ENCODE results near the gene TMEM245.
A peak's percentile ranks its signal among the peaks of the same experiment; 100 is the strongest.

The TMEM245 gene

DNA sequence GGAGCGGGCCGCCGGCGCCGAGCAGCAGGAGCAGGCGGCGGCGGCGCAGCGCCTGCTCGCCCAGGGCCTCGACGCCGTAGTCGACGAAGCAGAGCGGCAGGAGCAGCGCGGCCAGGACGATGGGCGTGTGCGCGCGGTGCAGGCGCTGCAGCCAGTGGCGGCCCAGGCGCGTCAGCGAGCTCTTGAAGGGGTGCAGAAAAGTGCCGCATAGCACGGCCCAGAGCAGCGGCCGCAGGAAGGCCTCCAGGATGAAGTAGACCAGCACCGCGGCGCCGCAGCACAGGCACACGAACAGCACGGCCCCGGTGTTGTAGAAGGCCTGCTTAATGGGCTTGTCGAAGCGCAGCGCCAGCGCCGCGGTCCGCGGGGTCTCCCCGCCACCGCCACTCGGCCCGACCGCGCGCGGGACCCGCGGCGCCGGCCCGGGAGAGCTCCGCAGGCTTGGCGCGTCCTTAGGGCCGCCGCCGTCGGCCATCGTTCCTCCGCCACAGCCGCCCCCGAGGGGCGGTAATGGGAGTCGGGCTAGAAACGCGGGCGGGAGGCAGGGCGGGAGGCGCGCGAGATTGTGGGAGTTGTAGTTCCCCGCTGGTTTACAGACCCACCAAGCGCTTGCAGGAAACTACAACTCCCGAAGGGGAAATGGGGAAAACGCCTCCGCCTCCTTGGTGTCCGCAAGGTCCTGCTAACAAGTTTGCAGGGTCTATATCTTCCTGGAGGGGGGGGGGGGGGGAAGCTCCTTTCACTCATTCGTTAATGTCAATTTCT is at the start of gene TMEM245:
TSS of gene TMEM245 (minus strand) at position 509 of the 765 bp plus-strand sequence. CDS start at position 475, 34 bp downstream.
- DNase-seq, result peak; percentile 99

DNA sequence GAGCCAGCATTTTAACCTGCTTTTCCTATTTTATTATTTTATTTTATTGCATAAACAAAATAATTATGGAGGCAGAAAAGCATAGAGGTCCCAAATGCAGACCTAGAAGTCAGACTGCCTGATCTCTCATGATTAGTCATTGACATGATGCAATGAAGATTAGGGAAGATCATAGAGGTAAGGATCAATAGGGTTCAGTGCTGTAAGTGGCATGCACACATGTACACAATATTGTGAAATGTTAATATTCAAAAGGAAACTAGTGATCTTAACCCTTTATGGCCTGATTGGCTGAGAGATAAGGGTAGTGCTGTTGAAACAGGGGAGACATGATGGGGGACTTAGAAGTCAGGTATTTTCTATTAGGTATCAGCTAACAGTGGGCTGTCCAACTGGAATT is 48.4 kb upstream of the TMEM245 start:
- no peak for DNase-seq

DNA sequence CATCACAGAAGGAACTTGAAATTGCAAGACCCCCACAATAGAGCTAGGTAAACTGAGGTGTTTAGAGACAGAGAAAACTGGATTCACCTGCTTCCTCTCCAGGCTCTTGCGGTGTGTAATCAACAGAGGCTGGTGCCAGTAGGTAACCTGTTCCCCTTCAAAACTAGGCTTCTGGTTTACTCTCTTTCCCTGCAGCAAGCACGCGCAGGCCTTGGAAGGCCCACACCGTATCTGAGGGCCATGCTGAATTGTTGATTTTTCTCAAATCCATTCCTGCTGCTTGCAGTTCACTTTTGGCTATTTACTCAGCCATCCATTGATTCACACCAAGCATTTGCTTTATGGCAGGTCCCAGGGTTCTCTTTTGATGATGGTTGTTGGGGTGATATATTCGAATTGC is 48.0 kb upstream of the TMEM245 start:
- DNase-seq, result no peak

DNA sequence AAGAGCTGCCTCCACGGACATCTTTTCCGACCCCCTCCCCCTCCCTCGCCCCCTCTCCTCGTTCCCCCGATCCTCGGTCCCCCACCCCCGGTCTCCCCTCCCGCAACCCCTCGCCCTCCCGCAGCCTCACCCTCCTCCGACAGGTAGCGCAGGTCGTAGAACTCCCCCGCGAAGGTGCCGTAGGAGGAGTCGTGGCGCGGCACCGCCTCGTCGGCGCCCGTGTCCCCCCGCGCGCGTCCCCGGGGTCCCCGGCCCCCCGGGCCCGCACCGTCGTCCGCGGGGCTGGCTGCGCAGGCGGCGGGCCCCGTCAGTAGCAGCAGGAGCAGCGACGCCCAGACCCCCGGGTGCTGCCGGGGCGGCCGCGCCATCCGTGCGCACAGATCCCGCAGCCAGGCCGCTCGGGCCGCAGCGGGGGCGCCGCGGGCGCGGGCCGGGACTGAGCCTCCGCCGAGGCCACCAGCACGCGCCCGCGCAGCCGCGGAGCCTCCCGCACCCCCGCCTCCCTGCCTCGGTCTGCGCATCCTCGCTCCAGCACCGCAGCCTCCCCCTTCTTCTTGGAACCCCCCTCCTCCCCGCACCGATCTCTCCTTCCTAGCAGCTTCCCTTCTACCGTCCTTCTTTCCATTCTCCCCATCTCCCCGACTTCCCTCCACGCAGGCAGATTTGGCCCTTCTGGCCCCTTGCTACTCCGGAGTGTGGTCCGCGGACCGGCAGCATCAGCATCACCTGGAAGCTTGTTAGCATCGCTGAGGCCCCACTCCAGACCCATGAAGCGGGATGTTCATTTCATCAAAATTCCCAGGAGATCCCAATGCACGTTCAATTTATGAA is 47.2 kb upstream of the TMEM245 start, which contains the start of gene FRRS1L:
TSS of gene FRRS1L (minus strand) at position 479 of the 831 bp plus-strand sequence. CDS start at position 368, 111 bp downstream.
- no peak for DNase-seq

DNA sequence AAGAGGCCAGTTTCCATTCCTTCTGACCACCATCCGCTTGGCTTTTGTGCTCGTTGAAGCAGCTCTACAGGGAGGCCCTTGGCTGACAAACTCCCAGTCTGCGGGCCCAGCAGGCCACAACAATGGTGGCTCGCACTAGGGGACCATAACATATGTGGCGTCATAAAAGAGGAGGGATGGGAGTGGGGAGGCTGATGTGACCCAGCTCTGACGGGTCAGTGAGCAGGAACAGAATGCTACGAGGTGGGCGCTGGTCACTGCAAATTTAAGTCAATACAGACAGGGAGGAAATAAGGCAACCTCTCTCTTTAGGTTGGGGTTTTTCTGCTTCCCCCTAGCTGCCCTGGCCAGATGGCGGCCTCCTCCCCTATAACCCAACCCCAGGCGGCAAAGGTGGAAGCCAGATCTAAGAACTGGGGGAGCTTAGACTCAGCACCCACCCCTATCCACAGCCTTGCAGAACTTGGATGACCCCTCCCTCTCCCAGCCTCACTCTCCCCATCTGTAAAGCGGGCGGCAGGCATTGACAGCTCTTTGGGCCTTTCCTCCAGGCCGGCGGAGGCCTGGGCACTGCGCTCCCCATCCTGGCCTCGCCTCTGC is 46.5 kb upstream of the TMEM245 start:
- DNase-seq, result no peak

DNA sequence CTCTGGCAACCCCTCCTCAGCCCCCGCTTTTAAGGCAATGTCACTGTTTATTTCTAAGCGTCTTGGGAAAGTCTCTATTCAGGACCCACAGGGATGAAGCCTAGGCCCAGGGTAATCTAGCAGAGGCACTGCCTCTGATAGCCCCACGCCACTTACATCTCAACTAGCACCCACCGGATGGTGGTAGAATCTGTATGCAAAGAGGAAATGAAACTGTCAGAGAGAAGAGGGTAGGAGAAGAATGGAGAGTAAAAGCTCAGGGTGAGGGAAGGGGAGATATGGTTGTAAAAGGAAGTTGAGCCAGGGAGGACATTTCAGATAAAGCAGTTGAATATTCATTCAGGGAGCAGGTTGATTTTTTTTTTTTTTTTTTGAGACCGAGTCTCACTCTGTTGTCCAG is 44.3 kb upstream of the TMEM245 start:
- DNase-seq, result no peak

DNA sequence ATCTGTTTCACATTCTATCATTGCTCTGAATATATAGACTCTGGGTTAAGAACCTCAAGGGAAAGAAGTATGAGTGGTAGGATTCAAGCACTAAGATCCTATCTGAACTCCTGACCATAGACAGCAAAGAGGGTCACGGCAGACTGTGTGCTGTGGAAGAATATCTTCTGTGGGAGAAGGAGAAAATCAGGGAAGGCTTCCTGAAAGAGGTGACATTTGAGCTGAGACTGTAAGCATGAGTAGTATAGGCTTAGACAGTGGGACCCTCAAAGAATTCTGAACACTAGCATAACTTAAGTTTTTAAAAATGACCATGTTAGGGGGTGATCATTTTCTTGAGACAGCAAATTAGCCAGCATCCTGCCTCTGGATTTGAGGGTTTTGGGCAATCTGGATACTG is 43.4 kb upstream of the TMEM245 start:
- no peak for DNase-seq

DNA sequence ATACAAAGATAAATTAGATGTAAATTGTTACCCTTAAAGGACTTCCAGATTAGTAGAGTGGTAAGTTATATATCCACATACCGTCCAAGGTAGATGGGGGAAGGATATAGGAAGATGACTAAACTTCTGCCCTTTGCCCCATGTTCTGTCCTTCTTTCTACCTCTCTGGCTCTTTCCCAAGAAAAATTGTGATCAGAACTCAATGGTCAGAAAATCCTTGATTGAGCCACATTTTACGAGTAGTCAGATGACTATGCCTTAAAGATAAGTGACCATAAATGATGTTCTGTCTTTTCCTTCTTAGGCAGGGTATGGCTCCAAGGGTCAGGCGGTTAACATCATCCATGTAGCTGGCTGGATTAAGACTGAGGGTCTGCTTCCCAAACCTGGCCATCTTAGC is 42.9 kb upstream of the TMEM245 start:
- DNase-seq, result no peak

DNA sequence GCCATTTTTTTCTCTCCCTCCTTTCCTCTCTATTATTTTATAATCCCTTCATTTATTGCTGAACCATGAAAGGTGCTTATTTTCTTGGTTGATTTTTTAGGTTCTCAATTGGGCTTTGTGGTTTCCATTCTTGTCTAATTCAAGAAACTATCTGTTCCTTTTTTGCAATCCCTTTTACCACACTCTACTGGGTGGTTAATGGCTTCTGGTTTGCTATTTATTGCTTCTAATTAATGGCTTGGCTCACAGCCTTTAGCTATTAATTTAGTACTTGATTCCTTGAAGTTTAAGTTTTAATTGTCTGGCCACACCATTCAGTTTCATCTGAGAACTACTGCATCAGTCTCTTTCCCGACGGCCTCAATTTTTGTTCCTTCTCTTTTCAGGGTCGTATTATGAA is 41.7 kb upstream of the TMEM245 start:
- DNase-seq, result no peak

DNA sequence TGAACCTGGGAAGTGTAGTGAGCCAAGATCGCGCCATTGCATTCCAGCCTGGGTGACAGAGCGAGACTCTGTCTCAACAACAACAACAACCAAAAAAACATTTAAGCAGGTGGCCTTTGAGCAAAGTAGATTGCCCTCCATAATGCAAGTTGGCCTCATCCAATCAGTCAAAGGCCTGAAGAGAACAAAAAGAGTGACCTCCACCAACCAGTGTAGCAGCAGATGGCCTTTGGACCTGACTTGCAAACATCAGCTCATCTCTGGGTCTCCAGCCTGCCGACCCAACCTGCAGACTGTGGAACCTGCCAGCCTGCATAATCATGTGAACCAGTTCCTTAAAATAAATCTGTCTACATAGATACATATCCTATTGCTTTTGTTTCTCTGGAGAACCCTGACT is 39.8 kb upstream of the TMEM245 start:
- no peak for DNase-seq

DNA sequence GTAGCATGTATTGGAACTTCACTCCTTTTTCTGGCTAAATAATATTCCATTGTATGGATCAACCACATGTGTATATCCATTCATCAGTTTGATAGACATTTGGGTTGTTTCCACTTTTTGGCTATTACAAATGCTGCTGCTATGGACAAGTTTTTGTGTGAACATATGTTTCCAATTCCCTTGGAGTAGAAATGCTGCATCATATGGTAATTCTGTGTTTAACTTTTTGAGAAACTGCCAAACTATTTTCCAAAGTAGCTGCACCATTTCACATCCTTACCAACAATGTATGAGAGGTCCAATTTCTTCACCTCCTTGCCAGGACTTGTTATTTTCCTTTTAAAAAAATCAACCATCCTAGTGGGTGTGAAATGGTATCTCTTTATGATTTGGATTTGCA is 38.9 kb upstream of the TMEM245 start:
- DNase-seq, result no peak

DNA sequence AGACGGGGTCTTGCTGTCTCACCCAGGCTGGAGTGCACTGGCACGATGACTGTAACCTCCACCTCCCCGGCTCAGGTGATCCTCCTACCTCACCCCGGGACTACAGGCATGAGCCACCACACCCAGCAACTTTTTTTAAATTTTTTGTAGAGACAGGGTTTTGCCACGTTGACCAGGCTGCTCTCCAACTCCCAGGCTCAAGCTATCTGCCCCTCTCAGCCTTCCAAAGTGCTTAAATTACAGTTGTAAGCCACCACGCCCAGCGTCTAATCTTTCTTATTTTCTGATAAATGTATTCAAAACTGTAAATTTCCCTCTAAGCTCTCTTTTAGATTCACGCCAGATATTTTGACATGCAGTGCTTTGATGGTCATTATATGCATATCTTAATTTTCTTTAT is 37.0 kb upstream of the TMEM245 start:
- no peak for DNase-seq

DNA sequence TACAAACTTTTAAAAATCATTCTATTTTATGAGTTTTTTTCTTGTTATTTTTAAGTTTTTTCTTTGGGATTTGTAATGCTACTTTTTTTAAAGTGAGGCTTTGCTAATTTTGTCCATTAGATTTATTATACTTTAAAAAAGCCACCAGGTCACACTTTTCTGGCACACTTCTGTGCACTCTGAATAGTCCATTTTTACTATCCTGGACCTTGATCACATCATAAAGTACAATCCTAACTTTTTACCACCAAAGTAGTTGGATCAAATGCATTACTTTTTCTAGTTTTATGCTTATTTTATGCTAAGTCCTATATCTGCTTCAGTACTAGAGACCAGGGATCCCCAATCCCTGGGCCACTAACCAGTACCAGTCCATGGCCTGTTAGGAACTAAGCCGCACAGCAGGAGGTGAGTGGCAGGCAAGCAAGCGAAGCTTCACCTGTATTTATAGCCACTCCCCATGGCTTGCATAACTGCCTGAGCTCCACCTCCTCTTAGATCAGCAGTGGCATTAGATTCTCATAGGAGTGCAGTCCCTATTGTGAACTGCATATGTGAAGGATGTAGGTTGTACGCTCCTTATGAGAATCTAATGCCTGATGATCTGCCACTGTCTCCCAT is 31.3 kb upstream of the TMEM245 start:
- no peak for DNase-seq

DNA sequence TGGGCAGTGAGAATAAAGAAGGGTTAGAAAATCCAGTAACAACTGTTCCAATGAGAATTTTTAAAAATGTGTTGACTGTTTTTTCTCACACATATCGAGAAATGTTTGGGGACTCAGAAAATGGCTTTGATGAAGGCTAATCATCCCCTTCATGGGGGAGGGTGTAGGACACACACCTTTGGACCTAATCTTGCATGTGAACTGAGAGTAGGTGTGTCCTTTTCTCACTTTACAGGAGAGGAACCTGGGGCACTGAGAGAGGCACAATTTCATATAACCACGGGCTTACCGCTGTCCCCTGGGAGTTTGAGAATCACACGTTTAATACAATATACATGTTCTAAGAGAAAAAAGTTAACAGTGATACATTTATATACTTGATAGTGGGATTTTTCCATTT is 30.0 kb upstream of the TMEM245 start:
- DNase-seq, result no peak

DNA sequence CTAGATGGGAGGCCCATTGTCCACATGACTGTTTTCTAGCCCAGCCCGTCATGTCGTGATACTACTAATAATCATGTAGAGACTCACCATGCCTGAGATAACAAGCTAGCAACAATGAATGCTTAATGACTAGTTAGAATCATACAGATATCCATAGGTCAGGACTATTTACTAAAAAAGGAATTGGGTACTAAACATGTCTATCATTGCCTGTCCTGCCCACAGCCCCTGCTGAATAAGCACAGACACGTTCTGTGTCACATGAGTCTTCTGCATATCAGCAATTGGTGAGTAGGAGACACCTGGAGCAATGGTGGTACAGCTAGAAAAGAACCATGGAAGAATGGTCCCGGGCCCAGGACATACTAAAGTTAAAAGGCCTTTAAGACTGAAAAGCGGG is 29.3 kb upstream of the TMEM245 start:
- DNase-seq, result no peak

DNA sequence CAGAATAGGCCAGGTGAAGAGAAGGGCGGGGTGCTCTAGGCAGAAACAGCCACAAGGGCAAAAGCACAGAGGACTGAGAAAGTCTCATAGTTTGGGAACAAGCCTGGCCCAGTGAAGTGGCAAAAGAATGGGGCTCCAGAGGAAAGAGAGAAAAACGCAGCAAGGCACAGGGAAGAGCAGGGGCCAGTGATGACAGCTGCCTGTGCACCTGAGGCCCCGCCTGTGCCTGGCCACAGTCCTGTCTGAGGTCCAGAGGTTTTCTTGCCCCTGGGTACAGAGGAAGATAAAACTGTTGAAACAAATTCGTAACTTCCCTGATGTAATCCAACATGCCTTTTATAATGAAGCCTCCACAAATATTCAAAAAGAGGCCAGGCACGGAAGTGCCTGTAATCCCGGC is 25.3 kb upstream of the TMEM245 start:
- no peak for DNase-seq

DNA sequence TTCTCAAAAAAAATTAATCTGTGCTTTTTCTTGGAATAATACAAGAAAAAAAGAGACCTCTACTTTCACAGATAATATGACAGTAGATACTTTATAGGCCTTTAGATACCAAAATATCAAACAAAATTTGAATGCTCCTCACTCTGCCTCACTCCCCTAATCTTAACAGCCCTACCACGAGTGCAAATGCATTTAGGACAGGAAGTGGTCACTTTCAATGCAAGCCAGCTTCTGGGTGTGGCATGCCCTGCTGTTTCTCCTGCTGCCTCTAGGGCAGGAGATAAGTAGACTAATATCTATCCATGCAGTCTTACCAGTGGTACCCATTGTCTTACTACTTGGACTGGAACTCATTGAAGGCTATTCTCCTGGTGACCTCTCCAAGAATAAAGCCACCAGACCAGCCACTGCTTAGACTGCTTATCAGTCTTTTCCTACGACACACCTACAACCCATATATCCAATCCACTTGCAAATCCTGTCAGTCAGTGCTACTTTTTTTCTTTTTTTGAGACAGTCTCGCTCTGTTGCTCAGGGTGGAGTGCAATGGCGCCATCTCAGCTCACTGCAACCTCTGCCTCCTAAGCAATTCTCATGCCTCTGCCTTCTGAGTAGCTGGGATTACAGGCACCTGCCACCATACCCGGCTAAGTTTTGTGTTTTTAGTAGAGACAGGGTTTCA is 24.3 kb upstream of the TMEM245 start:
- no peak for DNase-seq

DNA sequence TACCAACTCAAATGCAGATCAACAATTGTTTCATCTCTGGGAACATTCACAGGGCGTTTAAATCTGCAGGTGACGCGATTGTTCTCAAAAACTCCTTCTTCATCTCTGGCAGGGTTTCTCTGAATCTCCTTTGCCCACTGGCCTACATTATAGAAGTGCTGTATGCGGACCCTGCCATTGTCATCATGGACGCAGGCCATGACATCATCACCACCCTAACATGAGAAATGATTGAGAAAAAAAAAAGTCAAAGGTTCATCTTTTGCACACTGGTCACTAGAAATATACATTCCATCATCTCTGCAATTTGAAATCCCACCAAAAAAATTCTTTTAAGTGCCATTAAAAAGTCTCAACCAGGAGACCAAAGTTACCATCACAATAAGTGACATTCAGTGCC is 21.6 kb upstream of the TMEM245 start:
- DNase-seq, result no peak

DNA sequence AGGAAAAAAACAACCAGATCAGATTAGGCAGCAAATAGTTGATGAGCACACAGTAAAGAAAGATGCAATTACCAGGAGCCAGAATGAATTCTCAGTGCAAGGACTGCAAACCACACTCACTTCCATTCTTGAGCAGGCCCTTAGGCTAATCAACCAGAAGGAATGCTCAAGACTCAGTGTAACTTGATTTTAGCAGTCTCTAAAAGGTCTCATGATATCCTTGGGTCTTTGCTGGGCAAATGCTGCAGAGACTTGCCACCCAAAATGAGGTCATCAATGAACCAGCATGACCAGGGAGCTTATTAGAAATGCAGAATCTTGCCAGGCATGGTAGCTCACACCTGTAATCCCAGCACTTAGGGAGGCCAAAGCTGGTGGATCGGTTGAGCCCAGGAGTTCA is 20.1 kb upstream of the TMEM245 start:
- DNase-seq, result no peak

DNA sequence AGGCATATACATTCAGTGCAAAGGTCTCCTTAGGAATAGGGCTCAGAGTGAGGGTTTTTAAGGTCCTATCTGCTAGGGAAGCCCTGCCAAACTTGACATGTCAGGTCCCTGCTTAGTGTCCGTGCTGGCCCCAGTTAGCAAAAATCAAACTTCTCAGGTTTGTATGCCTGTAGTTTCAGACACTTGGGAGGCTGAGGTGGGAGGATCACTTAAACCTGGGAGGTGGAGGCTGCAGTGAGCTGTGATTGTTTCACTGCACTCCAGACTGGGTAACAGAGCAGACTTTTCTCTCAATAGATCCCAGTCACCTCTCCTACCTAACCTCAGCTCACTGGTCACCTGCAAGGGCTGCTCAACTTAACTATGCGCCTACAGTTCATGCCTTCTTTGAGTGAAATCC is 18.7 kb upstream of the TMEM245 start:
- DNase-seq, result no peak

DNA sequence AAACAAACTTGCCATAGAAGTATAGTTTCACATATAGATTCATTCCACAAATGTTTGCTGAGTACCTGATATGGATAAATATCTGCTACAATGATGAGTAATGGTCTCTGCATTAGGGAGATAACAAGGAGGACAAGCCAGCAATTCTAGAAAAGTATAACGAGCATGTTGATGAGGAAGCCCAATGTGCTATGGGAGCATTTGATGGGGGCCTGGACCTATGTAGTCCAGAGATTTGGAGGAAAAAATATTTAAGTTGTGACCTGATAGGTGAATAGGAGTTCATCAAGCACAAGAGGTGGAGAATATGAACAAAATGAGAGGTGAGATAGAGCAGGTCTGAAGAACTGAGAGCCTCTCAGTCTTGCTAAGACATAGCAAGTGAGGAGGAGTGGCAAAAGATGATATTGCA is 14.4 kb upstream of the TMEM245 start:
- no peak for DNase-seq

DNA sequence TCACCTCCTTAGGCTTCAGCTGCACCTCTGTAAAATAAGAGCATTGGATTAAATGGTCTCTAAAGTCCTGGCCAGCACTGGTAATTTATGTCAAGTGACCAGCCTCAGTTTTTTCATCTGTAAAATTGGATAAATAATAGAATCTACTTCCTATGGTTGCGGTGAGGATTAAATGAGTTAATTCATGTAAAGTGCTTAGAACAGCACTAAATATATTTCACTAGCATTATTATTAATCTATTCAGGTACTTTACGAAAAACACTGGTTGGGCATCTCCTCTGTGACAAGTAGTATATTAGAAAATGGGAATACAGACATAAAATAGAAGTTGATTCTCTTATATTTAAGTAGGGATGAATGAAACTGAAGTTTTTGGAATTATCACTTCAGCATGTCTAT is 13.8 kb upstream of the TMEM245 start:
- no peak for DNase-seq

DNA sequence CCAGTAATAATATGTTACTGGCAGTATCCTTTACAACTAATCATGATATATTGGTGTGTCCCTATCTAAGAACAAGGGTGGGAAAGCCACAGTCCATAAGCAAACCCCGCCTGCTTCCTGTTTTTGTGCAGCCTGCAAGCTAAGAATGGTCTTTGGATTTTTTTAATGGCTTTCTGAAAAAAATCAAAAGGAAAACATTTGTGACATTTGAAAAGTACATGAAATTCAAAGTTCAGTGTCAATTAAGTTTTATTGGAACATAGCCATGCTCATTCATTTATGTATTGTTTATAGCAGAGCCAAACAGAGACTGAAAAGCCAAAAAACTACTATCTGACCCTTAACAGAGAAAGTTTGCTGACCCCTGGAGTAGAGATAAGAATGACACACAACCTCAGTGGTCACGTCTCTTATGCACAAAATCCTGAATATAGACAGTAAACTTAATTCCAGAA is 12.8 kb upstream of the TMEM245 start:
- DNase-seq, result no peak
